Stimulated activated naive CD4-positive, alpha-beta T cell (primary cell): ENCODE data around the gene IFI27L1.

Source experiments
- DNase-seq, 6 experiments: peaks; one replicate each; lab custom pipeline; 2025; lab: John Stamatoyannopoulos, UW

IFI27L1 gene

GRCh38 chr14:94132285-94132887 lies 51.3 kb downstream of the IFI27L1 start:
- peak; percentile 7 to 80 (median 43) for DNase-seq

GRCh38 chr14:94135476-94135875 lies 54.4 kb downstream of the IFI27L1 start:
- DNase-seq = no peak

GRCh38 chr14:94136575-94137331 lies 55.6 kb downstream of the IFI27L1 start:
- peak; percentile 52 to 84 (median 76) for DNase-seq

DNA sequence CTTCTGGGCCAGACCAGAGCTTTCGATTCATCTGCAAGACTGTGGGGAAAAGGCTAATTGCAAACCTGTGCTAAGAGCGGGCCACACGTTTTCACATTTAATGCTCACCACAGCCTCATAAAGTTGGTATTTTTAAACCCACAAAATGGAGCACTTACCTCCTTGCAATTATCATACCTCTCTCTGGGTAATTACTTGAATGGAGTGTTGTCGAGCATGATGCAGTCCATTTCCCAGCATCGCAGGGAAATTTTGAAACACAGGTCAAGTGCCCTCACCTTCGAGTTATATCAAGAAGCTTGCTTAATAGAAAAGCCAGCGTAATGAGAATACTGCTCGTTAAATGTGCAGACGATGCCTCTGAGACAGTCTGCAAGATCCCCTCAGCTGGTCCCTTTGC lies 57.1 kb downstream of the IFI27L1 start:
- no peak for DNase-seq

DNA sequence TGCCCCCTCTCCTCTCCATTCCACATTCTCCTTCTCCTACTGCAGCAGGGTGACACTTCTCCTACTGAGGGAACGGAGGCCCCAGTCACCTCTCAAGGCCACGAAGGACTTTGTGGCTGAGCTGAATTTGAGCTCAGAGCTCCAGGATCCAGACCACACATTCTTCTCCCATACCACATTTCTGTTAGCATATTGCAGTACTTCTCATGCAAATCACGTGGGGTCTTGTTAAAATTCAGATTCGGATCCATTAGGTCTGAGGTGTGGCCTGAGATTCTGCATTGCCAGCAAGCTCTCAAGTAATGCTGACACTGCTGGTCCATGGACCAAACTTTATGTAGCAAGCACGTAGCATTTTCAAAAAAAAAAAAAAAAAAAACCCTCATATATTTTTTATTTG lies 57.9 kb downstream of the IFI27L1 start:
- DNase-seq = no peak

DNA sequence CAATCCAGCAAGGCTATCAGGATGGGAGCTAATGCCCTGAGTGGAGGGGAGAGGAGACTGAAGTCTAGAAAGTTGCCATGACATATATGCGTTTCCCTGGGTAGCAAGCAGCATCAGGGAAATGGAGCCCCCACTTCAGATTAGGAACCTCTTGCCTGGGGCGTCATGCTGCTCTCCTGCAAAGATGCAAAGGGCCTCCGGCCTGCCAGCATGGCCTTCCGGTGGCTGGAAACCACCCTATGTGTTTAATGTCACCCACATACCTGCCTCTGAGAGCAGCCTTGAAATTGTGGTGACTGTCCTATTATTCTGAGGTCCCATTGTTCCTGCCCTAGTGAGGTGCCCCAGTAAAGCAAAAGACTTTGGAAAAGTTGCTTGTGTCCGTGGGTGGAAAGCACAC lies 58.3 kb downstream of the IFI27L1 start:
- DNase-seq = no peak

- DNase-seq = no peak
Observed at GRCh38 chr14:94142247-94142646, 61.1 kb downstream of the IFI27L1 start.

GRCh38 chr14:94142836-94143235 lies 61.7 kb downstream of the IFI27L1 start:
- DNase-seq = no peak

- DNase-seq = no peak
Observed at GRCh38 chr14:94143239-94143638, 62.1 kb downstream of the IFI27L1 start.

- DNase-seq = no peak
Observed at GRCh38 chr14:94143711-94144110, 62.6 kb downstream of the IFI27L1 start.

DNA sequence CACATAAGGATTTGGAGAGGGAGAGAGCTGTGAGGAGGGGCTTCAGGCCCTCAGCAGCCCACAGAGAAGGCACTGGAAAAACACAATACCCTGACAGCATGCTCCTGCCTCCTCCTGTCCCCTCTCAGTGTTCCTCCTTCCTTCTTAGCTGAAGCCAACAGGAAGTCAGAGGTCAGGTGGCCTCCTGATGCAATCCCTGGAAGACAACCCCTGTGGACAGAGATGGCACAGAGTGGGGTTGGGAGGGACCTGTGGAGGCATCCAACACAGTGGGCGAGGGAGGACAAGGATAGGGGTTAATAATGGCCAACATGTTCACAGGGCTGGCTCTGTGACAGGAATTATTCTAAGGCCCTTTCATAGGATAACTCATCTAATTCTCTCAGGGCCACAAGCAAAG lies 63.7 kb downstream of the IFI27L1 start:
- DNase-seq = no peak

DNA sequence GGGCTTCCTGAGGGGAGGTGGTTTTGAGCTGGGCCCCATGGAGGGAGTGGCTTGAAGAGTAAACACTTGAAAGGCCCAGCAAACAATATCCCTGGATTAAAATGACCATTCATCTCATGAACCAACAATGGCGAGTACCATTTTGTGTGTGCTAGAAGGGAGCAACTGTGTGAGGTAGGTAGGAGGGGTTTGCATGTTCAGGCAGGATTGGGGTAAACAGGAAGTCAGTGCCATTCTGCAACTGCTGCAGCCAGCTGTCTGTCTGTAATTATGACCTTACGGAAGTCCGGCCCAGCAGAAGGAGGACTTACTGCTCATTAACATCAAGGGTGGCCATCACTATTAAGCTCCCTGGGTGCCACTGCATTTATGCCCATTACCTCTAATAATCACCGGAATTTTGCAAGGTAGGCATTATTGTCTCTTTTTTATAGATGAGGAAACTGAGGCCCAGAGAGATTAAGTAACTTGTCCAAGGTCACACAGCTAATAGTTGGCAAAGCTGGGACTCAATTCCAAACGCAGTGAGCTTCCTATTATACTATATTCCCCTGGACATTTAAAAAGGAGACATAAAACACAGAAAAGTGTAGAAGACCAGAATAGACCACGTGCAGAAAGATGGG lies 64.9 kb downstream of the IFI27L1 start:
- no peak for DNase-seq
